Lung (tissue), 12 donors: ENCODE data around the gene H2AZ2. TPM values are rescaled to one million over a fixed set of nuclear protein-coding genes. Genes with fewer than 3 reads are reported as not detected.

Experiments used
- ATAC-seq: fragments of 200-7000 bp; cut with Tn5 transposase; one replicate; pipeline ENCODE4 v1.9.1; 2020; ENCODE audit warnings: moderate number of reproducible peaks; ENCODE audit not compliant: insufficient read depth, low FRiP score
- DNase-seq, 3 donors: peaks; one replicate each; pipeline ENCODE4 v3.0.0-alpha.2; 2013 to 2017
- H3K27ac ChIP-seq, 2 donors: one replicate each; pipeline ENCODE4 v1.5.1; 2013; ENCODE audit warnings: mild to moderate bottlenecking in 2 of 2, moderate library complexity in 2 of 2, control low read depth in 1 of 2, inconsistent platforms in 1 of 2, low read depth in 1 of 2, low read length in 1 of 2
- H3K27me3 ChIP-seq, 3 donors: one replicate each; pipeline ENCODE4 v1.5.1; 2013; ENCODE audit warnings: low read length in 2 of 3; ENCODE audit not compliant: control insufficient read depth in 3 of 3, insufficient read depth in 3 of 3
- H3K36me3 ChIP-seq, 4 donors: one replicate each; pipeline ENCODE4 v1.5.1; 2013; ENCODE audit warnings: low read length in 4 of 4, mild to moderate bottlenecking in 1 of 4, moderate library complexity in 1 of 4; ENCODE audit not compliant: control insufficient read depth in 4 of 4, insufficient read depth in 4 of 4
- H3K4me1 ChIP-seq, 5 donors: one replicate each; pipeline ENCODE4 v1.5.1; 2013; ENCODE audit warnings: low read length in 5 of 5, mild to moderate bottlenecking in 2 of 5, moderate library complexity in 1 of 5; ENCODE audit not compliant: control insufficient read depth in 5 of 5, insufficient read depth in 5 of 5
- H3K4me3 ChIP-seq: one replicate; pipeline ENCODE4 v1.5.1; 2013; ENCODE audit warnings: mild to moderate bottlenecking, control low read depth, moderate library complexity
- H3K9ac ChIP-seq, 2 donors: one replicate each; pipeline ENCODE4 v1.5.1; 2013; ENCODE audit warnings: low read length in 2 of 2, control low read depth in 1 of 2; ENCODE audit not compliant: insufficient read depth in 1 of 2
- H3K9me3 ChIP-seq, 4 donors: one replicate each; pipeline ENCODE4 v1.5.1; 2013; ENCODE audit warnings: low read length in 3 of 4, mild to moderate bottlenecking in 1 of 4, moderate library complexity in 1 of 4; ENCODE audit not compliant: control insufficient read depth in 4 of 4, insufficient read depth in 3 of 4
- CTCF ChIP-seq: IDR thresholded peaks from 2 replicates; pipeline ENCODE4 v1.5.1; 2012; ENCODE audit warnings: mild to moderate bottlenecking; ENCODE audit errors: control extremely low read depth, extremely low read depth
- WGBS, 2 donors: extraction: QIAGEN DNeasy Blood & Tissue Kit; methylation state at CpG; one replicate each; pipeline ENCODE4 v1.1.7; 2013; 5-methylcytosine and 5-hydroxymethylcytosine counted together
- polyA plus RNA-seq, 2 donors: library from polyadenylated mRNA; stranded (reverse); fragments of 200-250 nt; gene quantifications; one replicate each; pipeline ENCODE4 v1.2.1, GENCODE V29; 2013
- total RNA-seq, 2 donors: library from RNA; depleted of rRNA in 1 of 2; stranded (reverse); fragments of >200 nt in 1 of 2; gene quantifications; one replicate each; pipeline ENCODE4 v1.2.1, GENCODE V29; 2014 to 2021
- donor health status: control.
- donor health status: control.
- donor health status: Bipolar disorder and iron deficiency.
- donor health status: healthy.
- donor health status: DM: yes; HTN: yes; CAD: no.

H2AZ2 gene
- total and polyA plus RNA-seq, 4 donors = 81.0 to 202 (median 111) TPM

GRCh38 chr7:44883961-44884620, 36.2 kb upstream of the H2AZ2 start:
- Histone ChIP-seq H3K4me3 (peak overlapping the region; percentile 77), H3K27me3 (no peaks in the 10 kb centered on the region), H3K27ac (peak overlapping the region; percentile 95 to 100), H3K9me3 (no peaks in the 10 kb centered on the region), H3K9ac (peak overlapping the region; percentile 76 to 77), H3K4me1 (peaks cover 0 to 49% (median 25%) of the 10 kb centered on the region in 5 donors), H3K36me3 (peaks cover 0 to 18% (median 8%) of the 10 kb centered on the region in 4 donors)
- ATAC-seq = no peak
- WGBS, 2 donors = 19% methylated on average over 24 of the region's 24 CpGs
- no peak for TF ChIP-seq CTCF
- no peak for DNase-seq

- Histone ChIP-seq H3K27ac (no peak overlapping the region), H3K27me3 (no peaks in the 10 kb centered on the region), H3K9me3 (no peaks in the 10 kb centered on the region), H3K9ac (peak overlapping the region in 1 of 2 donors; percentile 56), H3K36me3 (peaks cover 0 to 18% (median 8%) of the 10 kb centered on the region in 4 donors), H3K4me1 (peaks cover 0 to 49% (median 25%) of the 10 kb centered on the region in 5 donors), H3K4me3 (no peak overlapping the region)
- DNase-seq (no peak), ATAC-seq (no peak)
- 60 to 67% methylated on average over 3 of the region's 3 CpGs for WGBS, 2 donors
- TF ChIP-seq CTCF = no peak
Observed at GRCh38 chr7:44882899-44883298, 35.0 kb upstream of the H2AZ2 start.

- H3K27ac ChIP-seq = peak overlapping the region in 1 of 2 donors; percentile 64
Observed at GRCh38 chr7:44881610-44882009, 33.7 kb upstream of the H2AZ2 start.

More at GRCh38 chr7:44881610-44882009, 33.7 kb upstream of the H2AZ2 start:
- Histone ChIP-seq H3K4me3 (no peak overlapping the region), H3K36me3 (peaks cover 0 to 18% (median 8%) of the 10 kb centered on the region in 4 donors), H3K27me3 (no peaks in the 10 kb centered on the region), H3K9me3 (no peaks in the 10 kb centered on the region), H3K4me1 (peaks cover 0 to 49% (median 25%) of the 10 kb centered on the region in 5 donors), H3K9ac (peak overlapping the region in 1 of 2 donors; percentile 67)
- TF ChIP-seq CTCF = no peak
- ATAC-seq = no peak
- peak in 2 of 3 donors; percentile 35 to 56 for DNase-seq
